Measurements from ENCODE around the gene CHRD.

CHRD gene

DNA sequence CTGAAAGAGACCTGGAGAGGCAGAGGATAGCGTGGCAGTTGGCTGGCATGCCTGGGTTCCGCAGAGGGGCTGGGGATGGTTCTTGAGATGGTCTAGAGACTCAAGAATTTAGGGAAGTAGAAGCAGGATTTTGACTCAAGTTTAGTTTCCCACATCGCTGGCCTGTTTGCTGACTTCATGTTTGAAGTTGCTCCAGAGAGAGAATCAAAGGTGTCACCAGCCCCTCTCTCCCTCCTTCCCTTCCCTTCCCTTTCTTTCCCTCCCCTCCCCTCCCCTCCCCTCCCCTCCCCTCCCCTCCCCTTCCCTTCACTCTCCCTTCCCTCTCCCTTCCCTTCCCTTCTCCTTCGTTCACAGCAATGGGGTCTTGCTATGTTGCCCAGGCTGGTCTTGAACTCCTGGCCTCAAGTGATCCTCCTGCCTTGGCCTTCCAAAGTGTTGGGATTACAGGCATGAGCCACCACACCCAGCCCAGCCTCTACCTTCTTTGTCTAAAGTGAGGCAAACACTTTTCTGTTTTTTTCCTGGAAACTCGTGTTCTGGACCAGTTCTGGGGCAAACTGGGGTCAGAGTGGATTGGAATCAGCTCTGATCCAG, 10.2 kb downstream of the CHRD start:
- H3K9me3 ChIP-seq (ENCODE audit: control insufficient read depth, insufficient read depth, low read length): no peaks in the 10 kb centered on the region
- H3K4me3 ChIP-seq (ENCODE audit: low read depth, low read length): no peak overlapping the region
- no peaks in the 10 kb centered on the region for H3K36me3 ChIP-seq (ENCODE audit: control insufficient read depth, insufficient read depth, low read length)
- H3K9ac ChIP-seq (ENCODE audit: low read depth, low read length): no peak overlapping the region
- H3K4me1 ChIP-seq (ENCODE audit: control insufficient read depth, insufficient read depth, low read length): no peaks in the 10 kb centered on the region
- peaks cover 4% of the 10 kb centered on the region for H3K27me3 ChIP-seq (ENCODE audit: control insufficient read depth, insufficient read depth, low read length)

GRCh38 chr3:184391266-184391665, 11.4 kb downstream of the CHRD start:
- H3K36me3 ChIP-seq (ENCODE audit: control insufficient read depth, insufficient read depth, low read length): no peaks in the 10 kb centered on the region
- no peak overlapping the region for H3K9ac ChIP-seq (ENCODE audit: low read depth, low read length)
- no peaks in the 10 kb centered on the region for H3K9me3 ChIP-seq (ENCODE audit: control insufficient read depth, insufficient read depth, low read length)
- H3K4me1 ChIP-seq (ENCODE audit: control insufficient read depth, insufficient read depth, low read length): no peaks in the 10 kb centered on the region
- H3K27me3 ChIP-seq (ENCODE audit: control insufficient read depth, insufficient read depth, low read length): no peaks in the 10 kb centered on the region
- H3K4me3 ChIP-seq (ENCODE audit: low read depth, low read length): no peak overlapping the region

DNA sequence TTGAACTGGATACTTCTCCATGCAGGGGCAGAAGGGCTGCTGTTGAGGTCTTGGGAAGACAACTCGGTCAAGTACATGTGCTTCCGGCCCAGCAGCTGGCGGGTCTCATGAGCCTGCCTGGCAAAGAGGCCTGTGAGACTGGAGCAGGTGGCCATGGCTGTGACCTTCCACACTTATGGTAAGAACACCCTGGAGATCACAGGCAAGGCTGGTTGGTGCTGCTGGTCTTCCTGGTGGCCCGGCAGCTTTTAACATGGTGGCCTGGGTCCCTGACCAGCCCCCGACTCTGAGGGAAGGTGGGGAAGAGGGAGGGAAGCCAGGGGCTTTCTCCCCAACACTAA, 15.4 kb downstream of the CHRD start:
- Histone ChIP-seq H3K4me3 (ENCODE audit: low read depth, low read length) (no peak overlapping the region), H3K27me3 (ENCODE audit: control insufficient read depth, insufficient read depth, low read length) (no peaks in the 10 kb centered on the region), H3K4me1 (ENCODE audit: control insufficient read depth, insufficient read depth, low read length) (no peaks in the 10 kb centered on the region), H3K9ac (ENCODE audit: low read depth, low read length) (no peak overlapping the region), H3K36me3 (ENCODE audit: control insufficient read depth, insufficient read depth, low read length) (no peaks in the 10 kb centered on the region), H3K9me3 (ENCODE audit: control insufficient read depth, insufficient read depth, low read length) (no peaks in the 10 kb centered on the region)

DNA sequence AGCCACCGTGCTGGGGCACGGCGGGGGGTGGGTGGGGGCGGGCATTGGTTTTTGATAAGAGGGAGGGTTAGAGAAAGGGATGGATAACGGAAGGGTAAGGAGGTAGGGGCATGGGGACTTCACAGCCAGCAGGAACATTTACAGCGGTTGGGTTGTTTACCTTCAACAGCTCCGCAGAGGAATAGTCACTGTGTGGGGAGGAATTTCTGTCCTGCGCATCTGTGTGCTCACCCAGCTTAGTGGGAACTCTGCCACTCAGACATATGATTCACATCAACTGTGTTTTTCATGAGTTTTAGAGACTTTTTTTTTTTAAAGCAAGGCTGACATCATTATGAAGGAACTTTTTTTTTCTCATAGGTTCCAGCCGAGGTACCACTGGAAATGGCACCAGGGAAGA, 19.6 kb downstream of the CHRD start:
- Histone ChIP-seq H3K9me3 (ENCODE audit: control insufficient read depth, insufficient read depth, low read length) (no peaks in the 10 kb centered on the region), H3K36me3 (ENCODE audit: control insufficient read depth, insufficient read depth, low read length) (no peaks in the 10 kb centered on the region), H3K27me3 (ENCODE audit: control insufficient read depth, insufficient read depth, low read length) (no peaks in the 10 kb centered on the region), H3K4me1 (ENCODE audit: control insufficient read depth, insufficient read depth, low read length) (no peaks in the 10 kb centered on the region), H3K9ac (ENCODE audit: low read depth, low read length) (no peak overlapping the region), H3K4me3 (ENCODE audit: low read depth, low read length) (peak overlapping the region; percentile 18)

GRCh38 chr3:184405075-184406030, 25.5 kb downstream of the CHRD start:
- no peaks in the 10 kb centered on the region for H3K36me3 ChIP-seq (ENCODE audit: control insufficient read depth, insufficient read depth, low read length)
- H3K4me1 ChIP-seq (ENCODE audit: control insufficient read depth, insufficient read depth, low read length): no peaks in the 10 kb centered on the region
- no peak overlapping the region for H3K9ac ChIP-seq (ENCODE audit: low read depth, low read length)
- no peaks in the 10 kb centered on the region for H3K9me3 ChIP-seq (ENCODE audit: control insufficient read depth, insufficient read depth, low read length)
- no peak overlapping the region for H3K4me3 ChIP-seq (ENCODE audit: low read depth, low read length)
- no peaks in the 10 kb centered on the region for H3K27me3 ChIP-seq (ENCODE audit: control insufficient read depth, insufficient read depth, low read length)

DNA sequence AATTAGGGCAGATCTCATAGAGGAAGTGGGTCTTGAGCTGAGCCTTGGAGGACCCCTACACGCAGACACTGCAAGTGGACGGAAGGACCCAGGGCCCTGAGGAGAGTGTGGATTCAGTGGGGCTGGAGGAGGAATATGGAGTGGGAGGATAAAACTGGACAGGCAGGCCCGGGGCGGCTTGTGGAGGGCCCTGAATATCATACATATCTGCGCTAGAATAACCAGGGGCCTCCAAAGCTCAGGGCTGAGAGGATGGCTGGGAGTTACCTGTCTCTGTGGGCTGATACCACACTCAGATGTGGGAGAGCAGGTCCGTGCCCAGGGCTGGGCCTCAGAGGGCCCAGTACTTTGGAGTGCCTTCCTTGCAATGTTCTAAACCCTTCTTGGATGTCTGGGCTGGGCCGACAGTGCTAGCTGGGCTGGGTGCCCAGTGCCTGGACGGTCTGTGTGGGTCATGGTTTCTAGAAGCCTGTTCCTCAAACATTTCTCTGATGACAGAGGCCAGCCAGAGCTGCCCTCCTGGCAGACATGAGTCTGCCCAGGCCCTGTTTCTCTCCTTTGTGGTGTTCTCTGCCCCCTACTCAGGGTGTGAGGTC, 29.6 kb downstream of the CHRD start:
- no peak overlapping the region for H3K4me3 ChIP-seq (ENCODE audit: low read depth, low read length)
- no peaks in the 10 kb centered on the region for H3K27me3 ChIP-seq (ENCODE audit: control insufficient read depth, insufficient read depth, low read length)
- no peaks in the 10 kb centered on the region for H3K9me3 ChIP-seq (ENCODE audit: control insufficient read depth, insufficient read depth, low read length)
- no peak overlapping the region for H3K9ac ChIP-seq (ENCODE audit: low read depth, low read length)
- H3K4me1 ChIP-seq (ENCODE audit: control insufficient read depth, insufficient read depth, low read length): no peaks in the 10 kb centered on the region
- no peaks in the 10 kb centered on the region for H3K36me3 ChIP-seq (ENCODE audit: control insufficient read depth, insufficient read depth, low read length)

GRCh38 chr3:184409946-184410500, 30.2 kb downstream of the CHRD start:
- no peaks in the 10 kb centered on the region for H3K27me3 ChIP-seq (ENCODE audit: control insufficient read depth, insufficient read depth, low read length)
- no peaks in the 10 kb centered on the region for H3K9me3 ChIP-seq (ENCODE audit: control insufficient read depth, insufficient read depth, low read length)
- no peak overlapping the region for H3K9ac ChIP-seq (ENCODE audit: low read depth, low read length)
- H3K4me1 ChIP-seq (ENCODE audit: control insufficient read depth, insufficient read depth, low read length): no peaks in the 10 kb centered on the region
- H3K36me3 ChIP-seq (ENCODE audit: control insufficient read depth, insufficient read depth, low read length): no peaks in the 10 kb centered on the region
- no peak overlapping the region for H3K4me3 ChIP-seq (ENCODE audit: low read depth, low read length)

DNA sequence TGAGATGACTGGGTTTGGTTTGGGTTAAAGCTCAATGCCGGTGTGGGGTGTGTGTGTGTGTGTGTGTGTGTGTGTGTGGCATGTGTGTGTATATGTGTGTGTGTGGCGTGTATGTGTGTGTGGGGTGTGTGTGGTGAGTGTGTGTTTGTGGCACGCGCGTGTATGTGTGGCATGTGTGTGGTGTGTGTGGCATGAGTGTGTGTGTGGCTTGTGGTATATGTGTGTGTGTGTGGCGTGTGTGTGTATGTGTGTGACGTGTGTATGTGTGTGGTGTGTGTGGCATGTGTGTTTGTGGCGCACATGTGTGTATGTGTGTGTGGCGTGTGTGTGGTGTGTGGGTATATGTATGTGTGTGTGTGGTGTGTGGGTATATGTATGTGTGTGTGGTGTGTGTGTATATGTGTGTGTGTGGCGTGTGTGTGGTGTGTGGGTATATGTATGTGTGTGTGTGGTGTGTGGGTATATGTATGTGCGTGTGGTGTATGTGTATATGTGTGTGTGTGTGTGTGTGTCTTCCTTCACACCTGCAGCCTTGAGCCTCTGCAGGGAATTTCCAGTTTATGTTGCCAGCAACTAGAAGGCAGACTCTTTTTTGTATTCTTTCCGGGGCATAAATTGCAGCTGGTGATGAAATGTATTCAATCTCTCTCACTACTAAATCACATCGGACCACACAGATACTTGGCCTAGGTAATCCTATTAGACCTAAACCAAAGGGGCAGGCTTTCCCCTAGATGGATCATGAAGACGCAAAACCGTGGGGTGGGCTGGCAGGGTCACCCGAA, 34.8 kb downstream of the CHRD start:
- Histone ChIP-seq H3K9me3 (ENCODE audit: control insufficient read depth, insufficient read depth, low read length) (no peaks in the 10 kb centered on the region), H3K9ac (ENCODE audit: low read depth, low read length) (no peak overlapping the region), H3K4me3 (ENCODE audit: low read depth, low read length) (no peak overlapping the region), H3K27me3 (ENCODE audit: control insufficient read depth, insufficient read depth, low read length) (no peaks in the 10 kb centered on the region), H3K36me3 (ENCODE audit: control insufficient read depth, insufficient read depth, low read length) (no peaks in the 10 kb centered on the region), H3K4me1 (ENCODE audit: control insufficient read depth, insufficient read depth, low read length) (peaks cover 2% of the 10 kb centered on the region)

GRCh38 chr3:184415203-184415490, 35.3 kb downstream of the CHRD start:
- Histone ChIP-seq H3K4me3 (ENCODE audit: low read depth, low read length) (no peak overlapping the region), H3K9me3 (ENCODE audit: control insufficient read depth, insufficient read depth, low read length) (no peaks in the 10 kb centered on the region), H3K36me3 (ENCODE audit: control insufficient read depth, insufficient read depth, low read length) (no peaks in the 10 kb centered on the region), H3K27me3 (ENCODE audit: control insufficient read depth, insufficient read depth, low read length) (no peaks in the 10 kb centered on the region), H3K4me1 (ENCODE audit: control insufficient read depth, insufficient read depth, low read length) (peaks cover 2% of the 10 kb centered on the region), H3K9ac (ENCODE audit: low read depth, low read length) (no peak overlapping the region)

DNA sequence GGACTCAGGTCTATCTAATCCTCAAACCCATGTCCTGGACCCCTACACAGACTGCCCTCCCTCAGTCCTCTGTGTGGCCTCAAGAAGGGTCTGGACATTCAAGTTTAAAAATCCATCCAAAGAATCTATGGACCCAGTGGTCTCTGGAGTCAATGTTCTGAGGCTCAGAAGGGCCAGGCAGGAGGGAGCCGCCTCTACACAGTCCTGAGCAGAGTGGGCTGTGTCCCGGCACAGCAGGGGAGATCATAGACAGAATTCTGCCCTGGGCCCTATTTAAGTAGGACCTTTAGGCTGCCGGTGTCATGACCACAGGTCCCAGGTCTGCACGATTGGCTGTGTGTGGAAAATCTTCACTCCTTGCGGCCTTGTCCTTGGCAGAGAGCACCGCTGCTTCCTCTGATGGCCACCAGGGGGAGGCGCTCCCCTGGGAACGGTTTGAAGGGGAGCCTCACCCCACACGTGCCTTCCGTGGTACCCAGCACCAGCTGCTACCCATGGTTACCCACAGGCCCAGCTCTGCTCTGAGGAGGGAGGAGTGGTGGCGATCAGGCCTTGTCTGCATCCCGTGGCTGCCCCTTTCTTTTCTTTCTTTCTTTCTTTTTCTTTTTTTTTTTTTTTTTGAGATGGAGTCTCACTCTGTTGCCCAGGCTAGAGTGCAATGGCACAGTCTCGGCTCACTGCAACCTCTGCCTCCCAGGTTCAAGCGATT, 37.9 kb downstream of the CHRD start:
- Histone ChIP-seq H3K4me1 (ENCODE audit: control insufficient read depth, insufficient read depth, low read length) (peaks cover 2% of the 10 kb centered on the region), H3K27me3 (ENCODE audit: control insufficient read depth, insufficient read depth, low read length) (no peaks in the 10 kb centered on the region), H3K4me3 (ENCODE audit: low read depth, low read length) (no peak overlapping the region), H3K36me3 (ENCODE audit: control insufficient read depth, insufficient read depth, low read length) (no peaks in the 10 kb centered on the region), H3K9me3 (ENCODE audit: control insufficient read depth, insufficient read depth, low read length) (no peaks in the 10 kb centered on the region), H3K9ac (ENCODE audit: low read depth, low read length) (no peak overlapping the region)

- H3K4me1 ChIP-seq (ENCODE audit: control insufficient read depth, insufficient read depth, low read length): peaks cover 2% of the 10 kb centered on the region
- no peak overlapping the region for H3K9ac ChIP-seq (ENCODE audit: low read depth, low read length)
- no peaks in the 10 kb centered on the region for H3K9me3 ChIP-seq (ENCODE audit: control insufficient read depth, insufficient read depth, low read length)
- no peaks in the 10 kb centered on the region for H3K36me3 ChIP-seq (ENCODE audit: control insufficient read depth, insufficient read depth, low read length)
- no peaks in the 10 kb centered on the region for H3K27me3 ChIP-seq (ENCODE audit: control insufficient read depth, insufficient read depth, low read length)
- H3K4me3 ChIP-seq (ENCODE audit: low read depth, low read length): no peak overlapping the region
Observed at GRCh38 chr3:184419171-184419570, 39.3 kb downstream of the CHRD start.
